ENCODE results near the gene ZNF511.
"Not testable (repeated sequence)": the region's sequence is repeated elsewhere in the genome, so short reads cannot be mapped to it uniquely, and the experiment has no call there.

Gene ZNF511

GRCh38 chr10:133314911-133315310, 6.2 kb downstream of the ZNF511 start:
- no peak for DNase-seq (ENCODE audit: low spot score)

GRCh38 chr10:133315847-133316246, 7.1 kb downstream of the ZNF511 start:
- DNase-seq (ENCODE audit: low spot score): no peak

GRCh38 chr10:133316266-133316665, 7.6 kb downstream of the ZNF511 start:
- no peak for DNase-seq (ENCODE audit: low spot score)

GRCh38 chr10:133316732-133317131, 8.0 kb downstream of the ZNF511 start:
- no peak for DNase-seq (ENCODE audit: low spot score)

GRCh38 chr10:133318494-133319127, 9.9 kb downstream of the ZNF511 start:
- peak; percentile 46 for DNase-seq (ENCODE audit: low spot score)

GRCh38 chr10:133320852-133321422, 12.2 kb downstream of the ZNF511 start:
- not testable (repeated sequence) for DNase-seq (ENCODE audit: low spot score)

- DNase-seq (ENCODE audit: low spot score): not testable (repeated sequence)
Observed at GRCh38 chr10:133322064-133322709, 13.5 kb downstream of the ZNF511 start.

DNA sequence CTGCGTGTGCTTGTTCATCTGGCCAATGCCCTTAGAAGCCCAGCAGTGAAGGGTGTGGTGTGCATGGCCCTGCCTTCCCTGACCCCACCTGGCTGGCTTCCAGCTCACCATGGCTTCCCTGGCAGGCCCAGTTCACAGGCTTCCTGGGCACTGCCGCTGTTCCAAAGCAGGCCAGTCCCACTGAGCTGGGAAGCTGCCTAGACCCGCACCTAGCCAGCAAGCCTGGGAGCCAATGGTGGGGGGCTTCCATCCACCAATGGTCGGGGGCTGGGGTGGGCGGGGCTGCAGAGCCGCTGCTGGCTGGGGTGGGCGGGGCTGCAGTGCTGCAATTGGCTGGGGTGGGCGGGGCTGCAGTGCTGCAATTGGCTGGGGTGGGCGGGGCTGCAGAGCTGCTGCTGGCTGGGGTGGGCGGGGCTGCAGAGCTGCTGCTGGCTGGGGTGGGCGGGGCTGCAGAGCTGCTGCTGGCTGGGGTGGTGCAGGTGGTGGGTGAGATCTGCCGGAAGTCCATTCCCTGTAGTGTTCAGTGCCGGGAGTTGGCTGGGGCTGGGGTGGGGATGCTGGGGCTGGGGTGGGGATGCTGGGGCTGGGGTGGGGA, 15.6 kb downstream of the ZNF511 start:
- peak; percentile 51 for DNase-seq (ENCODE audit: low spot score)

GRCh38 chr10:133324857-133325260, 16.1 kb downstream of the ZNF511 start:
- DNase-seq (ENCODE audit: low spot score): no peak

DNA sequence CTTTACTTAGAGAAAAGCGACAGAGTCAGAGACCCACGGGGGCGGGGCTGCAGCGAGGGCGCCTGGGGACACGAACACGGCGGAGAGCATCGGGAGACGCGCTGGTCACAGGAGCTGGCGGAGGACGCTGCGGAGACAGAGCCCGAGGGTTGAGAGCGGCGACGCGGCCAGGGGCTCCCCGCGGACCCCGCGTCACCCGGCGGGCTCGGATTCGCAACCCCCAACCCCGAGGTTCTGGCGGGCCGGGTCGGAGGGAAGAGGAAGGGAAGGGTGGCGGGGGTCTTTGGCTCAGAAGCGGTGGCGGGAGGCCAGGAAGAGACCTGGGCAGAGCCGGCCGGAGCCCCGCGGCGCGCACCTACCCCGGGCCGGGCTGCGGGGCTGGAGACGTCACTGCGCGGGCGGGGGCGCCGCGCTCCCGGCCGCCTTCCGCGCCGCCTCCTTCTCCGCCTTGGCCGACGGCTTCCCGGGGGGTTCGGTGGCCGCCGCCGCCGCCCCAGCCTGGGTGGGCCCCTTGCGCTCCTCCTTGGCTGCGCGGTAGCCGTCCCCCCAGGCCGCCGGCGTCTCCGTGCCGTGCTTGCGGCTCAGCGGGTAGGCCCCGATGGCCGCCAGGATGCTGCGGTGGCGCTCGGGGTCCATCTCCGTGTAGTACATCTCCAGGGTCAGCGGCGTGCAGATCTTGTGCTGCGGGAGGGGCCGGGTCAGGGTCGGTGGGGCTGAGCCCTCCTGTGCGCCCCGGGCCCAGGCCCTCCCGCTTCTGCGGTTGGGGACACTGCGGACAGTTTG, 16.9 kb downstream of the ZNF511 start:
- DNase-seq (ENCODE audit: low spot score): no peak

- no peak for DNase-seq (ENCODE audit: low spot score)
Observed at GRCh38 chr10:133326223-133326551, 17.5 kb downstream of the ZNF511 start.

- DNase-seq (ENCODE audit: low spot score): no peak
Observed at GRCh38 chr10:133326745-133327650, 18.3 kb downstream of the ZNF511 start.

- no peak for DNase-seq (ENCODE audit: low spot score)
Observed at GRCh38 chr10:133327651-133328357, 19.1 kb downstream of the ZNF511 start.

DNA sequence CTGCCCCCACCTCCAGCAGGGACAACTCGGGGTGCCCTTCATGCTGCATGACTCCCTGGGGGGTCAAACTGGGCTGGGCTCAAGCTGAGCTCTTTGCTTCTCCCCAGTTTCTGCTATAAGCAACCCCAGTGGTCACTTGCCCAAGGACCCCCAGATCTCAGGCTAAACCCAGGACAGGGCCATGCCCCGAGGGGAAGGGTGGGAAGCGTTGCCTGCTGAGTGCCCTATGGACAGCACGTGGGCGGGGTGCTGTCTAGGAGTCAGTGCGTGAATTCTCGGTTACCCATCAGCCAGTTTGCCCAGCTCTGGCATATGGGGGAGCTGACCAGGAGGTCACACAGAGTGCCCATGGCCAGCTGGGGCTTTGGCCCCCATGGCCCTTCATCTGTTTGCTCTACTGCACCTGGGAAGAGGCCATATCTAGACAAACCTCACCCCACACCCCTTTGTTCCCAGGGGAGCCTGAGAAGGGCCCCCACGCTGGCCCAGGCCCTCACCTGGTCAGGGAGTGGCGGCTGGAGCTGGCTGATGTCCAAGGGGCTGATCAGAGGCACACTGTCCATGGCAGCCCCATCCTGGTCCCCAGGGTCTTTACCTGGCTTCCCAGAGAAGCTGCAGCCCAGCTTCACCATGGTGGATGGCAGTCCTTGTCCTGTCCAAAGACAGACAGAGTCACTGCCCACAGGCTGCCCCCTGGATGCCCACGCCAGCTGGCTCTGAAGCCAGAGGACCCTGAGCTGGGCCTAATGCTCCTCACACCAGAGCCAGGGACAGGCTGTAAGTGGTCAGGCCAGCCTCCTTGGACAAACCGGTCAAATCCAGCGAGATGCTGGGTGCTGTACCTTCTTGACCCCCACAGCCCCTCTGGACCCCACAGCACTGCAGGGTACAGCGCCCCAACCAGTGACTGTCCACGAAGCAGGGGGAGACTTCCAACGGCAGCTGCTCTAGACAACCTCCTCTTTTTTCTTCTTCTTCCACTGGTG, 19.9 kb downstream of the ZNF511 start:
- no peak for DNase-seq (ENCODE audit: low spot score)

- DNase-seq (ENCODE audit: low spot score): peak; percentile 80
Observed at GRCh38 chr10:133329491-133330202, 20.9 kb downstream of the ZNF511 start.

- no peak for DNase-seq (ENCODE audit: low spot score)
Observed at GRCh38 chr10:133332936-133333699, 24.4 kb downstream of the ZNF511 start.

DNA sequence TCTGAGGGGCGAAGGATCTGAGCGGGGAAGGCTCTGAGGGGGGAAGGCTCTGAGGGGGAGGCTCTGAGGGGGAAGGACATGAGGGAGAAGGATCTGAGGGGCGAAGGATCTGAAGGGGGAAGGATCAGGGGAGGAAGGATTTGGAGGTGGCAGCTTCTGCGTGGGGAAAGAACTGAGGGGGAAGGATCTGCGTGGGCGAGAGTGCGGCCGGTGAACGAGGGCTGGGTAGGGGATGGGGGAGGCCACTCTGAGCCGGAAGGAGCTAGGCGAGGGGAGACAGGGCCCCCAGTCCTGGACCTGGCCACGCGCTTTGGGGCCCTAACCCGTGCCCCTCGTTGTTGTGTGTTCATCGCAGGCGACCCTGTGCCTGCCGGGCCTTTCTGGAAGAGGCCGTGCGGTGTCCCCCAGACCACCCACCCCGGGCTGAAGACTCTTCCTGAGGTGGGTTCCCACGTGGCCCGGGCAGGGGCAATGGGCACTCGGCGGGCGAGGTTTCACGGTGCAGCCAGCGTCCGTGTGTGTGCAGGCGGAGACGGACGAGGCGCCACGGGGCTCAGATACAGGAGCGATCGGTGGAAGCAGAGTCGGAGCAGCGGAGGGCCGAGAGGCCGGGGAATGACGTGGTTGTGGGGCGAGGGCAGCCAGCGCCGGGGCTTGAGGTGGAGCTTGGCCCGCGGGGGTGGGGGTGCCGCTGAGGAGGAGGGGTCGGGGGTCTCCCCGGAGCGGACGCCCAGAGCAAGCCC, 26.0 kb downstream of the ZNF511 start:
- no peak for DNase-seq (ENCODE audit: low spot score)

All from hematopoietic multipotent progenitor cell treated with erythropoietin and hydrocortisone succinate and interleukin-3 and kit ligand, for 15 days (in vitro differentiated cells).